OCI-LY7 (cell line): ENCODE results near the gene TSNAX. TPM values are rescaled to one million over a fixed set of nuclear protein-coding genes. Genes with fewer than 3 reads are reported as not detected.

Source experiments
- BruUV-seq: library from RNA; stranded (reverse); fragments of 400-500 nt; replicated peaks from 2 replicates; lab custom pipeline; 2021; lab: Mats Ljungman, UMichigan
- CTCF ChIA-PET: fragments of 300-600 bp; sonication (Branson Sonifier 250); formaldehyde crosslinking; loops from one replicate; lab custom pipeline; 2022; ENCODE audit warnings: antibody characterized with exemption; ENCODE audit not compliant: unreplicated experiment; lab: Charles Lee
- POLR2A ChIA-PET: fragments of 300-600 bp; sonication (Branson Sonifier 250); formaldehyde crosslinking; loops from one replicate; lab custom pipeline; 2022; ENCODE audit warnings: antibody characterized with exemption; lab: Charles Lee
- DNase-seq: peaks from one replicate; pipeline ENCODE4 v3.0.0-alpha.2; 2015; ENCODE audit warnings: low spot score
- H2AFZ ChIP-seq: fragments of 200-600 bp; sonication (generic), shearing (Covaris generic); 2 replicates; pipeline ENCODE4 v1.6.1; 2014; ENCODE audit warnings: mild to moderate bottlenecking, antibody characterized with exemption, low read length, moderate library complexity
- H3K27ac ChIP-seq: fragments of 200-600 bp; sonication (generic); 2 replicates; pipeline ENCODE4 v1.5.1; 2014; ENCODE audit warnings: mixed run types, low read depth, mild to moderate bottlenecking, moderate library complexity, low read length, inconsistent platforms; ENCODE audit not compliant: poor library complexity, severe bottlenecking
- H3K36me3 ChIP-seq: fragments of 200-600 bp; sonication (generic); 2 replicates; pipeline ENCODE4 v1.6.1; 2014; ENCODE audit warnings: mild to moderate bottlenecking, antibody characterized with exemption, low read length, moderate library complexity, mixed read lengths; ENCODE audit not compliant: insufficient read depth
- H3K4me1 ChIP-seq: fragments of 200-600 bp; sonication (generic); 2 replicates; pipeline ENCODE4 v1.5.1; 2014; ENCODE audit warnings: mild to moderate bottlenecking, low read length; ENCODE audit not compliant: insufficient read depth, poor library complexity, severe bottlenecking
- H3K4me2 ChIP-seq: fragments of 200-600 bp; sonication (generic); 2 replicates; pipeline ENCODE4 v1.6.1; 2014; ENCODE audit warnings: mild to moderate bottlenecking, low read length
- H3K4me3 ChIP-seq: fragments of 200-600 bp; sonication (generic); 2 replicates; pipeline ENCODE4 v1.5.1; 2014; ENCODE audit warnings: mild to moderate bottlenecking, low read depth, low read length; ENCODE audit not compliant: poor library complexity, severe bottlenecking
- H3K79me2 ChIP-seq: fragments of 200-600 bp; sonication (generic); 2 replicates; pipeline ENCODE4 v1.6.1; 2016; ENCODE audit warnings: low read depth, mild to moderate bottlenecking, low read length, moderate library complexity, mixed read lengths; ENCODE audit not compliant: insufficient read depth
- H3K9me2 ChIP-seq: fragments of 200-600 bp; sonication (generic); 2 replicates; pipeline ENCODE4 v1.6.1; 2016; ENCODE audit warnings: mild to moderate bottlenecking, low read length, mixed read lengths; ENCODE audit not compliant: insufficient read depth
- H3K9me3 ChIP-seq: fragments of 200-600 bp; sonication (generic); 2 replicates; pipeline ENCODE4 v1.6.1; 2014; ENCODE audit warnings: mild to moderate bottlenecking, mixed run types, low read length, mixed read lengths
- H4K20me1 ChIP-seq: fragments of 200-600 bp; sonication (generic); 2 replicates; pipeline ENCODE4 v1.6.1; 2014; ENCODE audit warnings: mild to moderate bottlenecking, antibody characterized with exemption, low read length, moderate library complexity, mixed read lengths; ENCODE audit not compliant: insufficient read depth
- CTCF ChIP-seq: fragments of 200-600 bp; sonication (generic); conservative IDR thresholded peaks from 2 replicates; pipeline ENCODE4 v1.5.1; 2014; ENCODE audit warnings: mild to moderate bottlenecking, antibody characterized with exemption, low read length, moderate library complexity, mixed read lengths
- EZH2phosphoT487 ChIP-seq: fragments of 200-600 bp; sonication (generic); IDR thresholded peaks from 2 replicates; pipeline ENCODE4 v1.6.1; 2018; ENCODE audit warnings: low read depth, borderline replicate concordance, mild to moderate bottlenecking, mixed run types, antibody characterized with exemption, low read length, moderate library complexity, mixed read lengths
- intact Hi-C: fragments of 100-400 bp; cut with micrococcal nuclease; formaldehyde crosslinking; loops from one replicate; pipeline ENCODE4 v1.10.0; 2022; ENCODE audit not compliant: unreplicated experiment
- total RNA-seq, 2 experiments: library from RNA; depleted of rRNA in 1 of 2; stranded (reverse); fragments of >200 nt in 1 of 2; shearing (Covaris generic) in 1 of 2; gene quantifications; 2 replicates each; pipeline ENCODE4 v1.2.3, GENCODE V29; 2014 to 2022

Gene TSNAX
- total RNA-seq, 2 experiments from 2014 or later: 17.8 to 31.3 TPM

GRCh38 chr1:231553320-231553719 lies 24.9 kb downstream of the TSNAX start:
- no peak overlapping the region for H3K4me3 ChIP-seq
- no peaks in the 10 kb centered on the region for H3K9me2 ChIP-seq
- H3K4me2 ChIP-seq: no peak overlapping the region
- H3K4me1 ChIP-seq: no peaks in the 10 kb centered on the region
- ChIA-PET POLR2A (no interaction called here), CTCF (no interaction called here)
- TF ChIP-seq CTCF: no peak
- no peak for TF ChIP-seq EZH2phosphoT487
- DNase-seq: no peak
- H3K79me2 ChIP-seq: no peaks in the 10 kb centered on the region
- no peaks in the 10 kb centered on the region for H3K9me3 ChIP-seq
- no peak overlapping the region for H2AFZ ChIP-seq
- H3K36me3 ChIP-seq: 0 out of 2 replicates have a peak, but pooled peaks cover 3% of the 10 kb centered on the region
- BruUV-seq: no TSS peak
- intact Hi-C loops: no loop called here
- H3K27ac ChIP-seq: no peak overlapping the region
- H4K20me1 ChIP-seq: no peaks in the 10 kb centered on the region

- Histone ChIP-seq H3K9me2 (no peaks in the 10 kb centered on the region), H4K20me1 (no peaks in the 10 kb centered on the region), H3K36me3 (0 out of 2 replicates have a peak, but pooled peaks cover 3% of the 10 kb centered on the region), H3K4me2 (no peak overlapping the region), H3K4me1 (no peaks in the 10 kb centered on the region), H3K27ac (no peak overlapping the region), H3K4me3 (no peak overlapping the region), H3K79me2 (no peaks in the 10 kb centered on the region), H2AFZ (no peak overlapping the region), H3K9me3 (no peaks in the 10 kb centered on the region)
- no peak for DNase-seq
- ChIA-PET POLR2A (interaction anchor here (0.7 to 1.5 kb wide), 2 partner anchors 9 to 242 kb away, joined by 3 to 8 read pairs; no protein-coding TSS in a partner anchor), CTCF (no interaction called here)
- intact Hi-C loops: no loop called here
- no peak for TF ChIP-seq CTCF
- no peak for TF ChIP-seq EZH2phosphoT487
- no TSS peak for BruUV-seq
Observed at GRCh38 chr1:231554969-231555368, 26.5 kb downstream of the TSNAX start.

GRCh38 chr1:231557411-231557810 lies 28.9 kb downstream of the TSNAX start:
- CTCF ChIA-PET: no interaction called here
- Histone ChIP-seq H3K79me2 (no peaks in the 10 kb centered on the region), H3K4me3 (no peak overlapping the region), H3K27ac (no peak overlapping the region), H3K4me1 (no peaks in the 10 kb centered on the region), H3K36me3 (peaks cover 13% of the 10 kb centered on the region; the same call in 1 of the 2 replicates), H4K20me1 (no peaks in the 10 kb centered on the region), H3K4me2 (no peak overlapping the region), H3K9me2 (no peaks in the 10 kb centered on the region), H3K9me3 (no peaks in the 10 kb centered on the region), H2AFZ (no peak overlapping the region)
- TF ChIP-seq EZH2phosphoT487: no peak
- TF ChIP-seq CTCF: no peak
- no peak for DNase-seq
- BruUV-seq: no TSS peak
- POLR2A ChIA-PET: interaction anchor here (0.6 to 1.2 kb wide), 3 partner anchors 46 to 575 kb away, joined by 3 read pairs; no protein-coding TSS in a partner anchor
- intact Hi-C loops: no loop called here
